HEK293T (cell line): ENCODE results near the gene LRP4.

Experiments
- BHLHE40 ChIP-seq: fragments of 450-650 bp; IDR thresholded peaks from 2 replicates; pipeline ENCODE4 v1.6.1; 2016; ENCODE audit warnings: mild to moderate bottlenecking, moderate library complexity, borderline replicate concordance
- ELF4 ChIP-seq: fragments of 450-650 bp; IDR thresholded peaks from 2 replicates; pipeline ENCODE4 v1.6.1; 2017; ENCODE audit warnings: antibody characterized with exemption
- FOXA1 ChIP-seq: fragments of 450-650 bp; IDR thresholded peaks from 2 replicates; pipeline ENCODE4 v1.6.1; 2016; ENCODE audit warnings: mild to moderate bottlenecking
- FOXM1 ChIP-seq: fragments of 450-650 bp; IDR thresholded peaks from 2 replicates; pipeline ENCODE4 v1.6.1; 2017; ENCODE audit warnings: mild to moderate bottlenecking, borderline replicate concordance
- SP1 ChIP-seq: fragments of 450-650 bp; IDR thresholded peaks from 2 replicates; pipeline ENCODE4 v1.6.1; 2017
- SUZ12 ChIP-seq: fragments of 450-650 bp; IDR thresholded peaks from 2 replicates; pipeline ENCODE4 v1.6.1; 2016; ENCODE audit warnings: mild to moderate bottlenecking
- TF ChIP-seq, protein P1 (sequence below): fragments of 450-650 bp; IDR thresholded peaks from 2 replicates; pipeline ENCODE4 v1.6.1; 2016

DNA sequence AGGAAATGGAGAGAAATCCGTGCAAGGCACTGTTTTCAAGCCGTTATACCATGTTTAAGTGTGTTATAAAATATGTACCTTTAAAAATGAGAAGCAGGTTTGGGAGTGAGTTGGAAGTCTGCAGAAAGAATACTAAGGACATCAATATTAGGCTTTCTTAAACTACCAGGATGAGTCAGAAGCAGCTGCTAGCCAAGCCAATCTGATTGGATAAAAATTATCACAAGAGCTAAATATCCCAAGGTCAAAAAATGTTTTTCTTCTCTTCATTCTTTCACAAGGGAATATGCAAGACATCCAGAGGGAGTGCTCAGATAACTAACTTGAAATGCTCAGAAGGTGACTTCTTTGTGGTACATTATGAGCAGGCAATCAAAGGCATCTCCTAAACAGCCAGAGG lies 53.0 kb downstream of the LRP4 start:
- no peak for TF ChIP-seq SP1
- no peak for TF ChIP-seq FOXM1
- no peak for TF ChIP-seq BHLHE40
- TF ChIP-seq ELF4 = no peak
- no peak for TF ChIP-seq FOXA1
- TF ChIP-seq, protein P1, sequence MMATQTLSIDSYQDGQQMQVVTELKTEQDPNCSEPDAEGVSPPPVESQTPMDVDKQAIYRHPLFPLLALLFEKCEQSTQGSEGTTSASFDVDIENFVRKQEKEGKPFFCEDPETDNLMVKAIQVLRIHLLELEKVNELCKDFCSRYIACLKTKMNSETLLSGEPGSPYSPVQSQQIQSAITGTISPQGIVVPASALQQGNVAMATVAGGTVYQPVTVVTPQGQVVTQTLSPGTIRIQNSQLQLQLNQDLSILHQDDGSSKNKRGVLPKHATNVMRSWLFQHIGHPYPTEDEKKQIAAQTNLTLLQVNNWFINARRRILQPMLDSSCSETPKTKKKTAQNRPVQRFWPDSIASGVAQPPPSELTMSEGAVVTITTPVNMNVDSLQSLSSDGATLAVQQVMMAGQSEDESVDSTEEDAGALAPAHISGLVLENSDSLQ = no peak
- no peak for TF ChIP-seq SUZ12
